SK-N-SH (cell line): ENCODE measurements around the gene UTRN. TPM values are rescaled to one million over a fixed set of nuclear protein-coding genes. Genes with fewer than 3 reads are reported as not detected.

Source experiments
- CTCF ChIA-PET: fragments of 300-600, 350-600 bp; formaldehyde crosslinking; extraction: SDS; loops from one replicate; lab custom pipeline; 2021; lab: Yijun Ruan, JAX
- POLR2A ChIA-PET: fragments of 350-600 bp; sonication (Branson Sonifier 250); formaldehyde crosslinking; extraction: SDS; loops from one replicate; lab custom pipeline; 2020; ENCODE audit warnings: antibody characterized with exemption, inconsistent platforms; lab: Yijun Ruan, JAX
- DNase-seq: peaks from one replicate; pipeline ENCODE4 v3.0.0; 2012
- H2AFZ ChIP-seq: fragments of 200-600 bp; sonication (generic); 2 replicates; pipeline ENCODE4 v1.8.1; 2016; ENCODE audit warnings: antibody characterized with exemption, mild to moderate bottlenecking, low read depth
- H3F3A ChIP-seq: fragments of 200-600 bp; sonication (generic); replicated peaks from 2 replicates; pipeline ENCODE3; 2016; ENCODE audit warnings: antibody characterized with exemption, mild to moderate bottlenecking; ENCODE audit not compliant: insufficient read depth
- H3K27ac ChIP-seq, 2 experiments: fragments of 200-500 bp in 1 of 2; fragments of 200-600 bp in 1 of 2; sonication (Bioruptor generic) in 1 of 2; sonication (generic), shearing (Covaris generic) in 1 of 2; 2 replicates each; pipeline versions ENCODE4 v1.5.1 to v1.6.1; 2014 to 2016; ENCODE audit warnings: low read depth in 2 of 2, inconsistent platforms in 1 of 2, low read length in 1 of 2, mild to moderate bottlenecking in 1 of 2, mixed read lengths in 1 of 2
- H3K27me3 ChIP-seq: fragments of 200-600 bp; sonication (generic), shearing (Covaris generic); 2 replicates; pipeline ENCODE4 v1.6.1; 2016; ENCODE audit warnings: mixed run types; ENCODE audit not compliant: insufficient read depth
- H3K36me3 ChIP-seq, 2 experiments: fragments of 200-500 bp in 1 of 2; fragments of 200-600 bp in 1 of 2; sonication (Bioruptor generic) in 1 of 2; sonication (generic) in 1 of 2; replicated peaks in 1 of 2; 2 replicates each; pipeline versions ENCODE3 to v1.5.1; 2014 to 2016; ENCODE audit warnings: low read length in 1 of 2, mild to moderate bottlenecking in 1 of 2; ENCODE audit not compliant: insufficient read depth in 2 of 2, control insufficient read depth in 1 of 2
- H3K4me1 ChIP-seq, 2 experiments: fragments of 200-500 bp in 1 of 2; fragments of 200-600 bp in 1 of 2; sonication (Bioruptor generic) in 1 of 2; sonication (generic), shearing (Covaris generic) in 1 of 2; 2 replicates each; pipeline versions ENCODE4 v1.5.1 to v1.6.1; 2014 to 2016; ENCODE audit warnings: low read depth in 1 of 2, low read length in 1 of 2, mixed run types in 1 of 2; ENCODE audit not compliant: insufficient read depth in 2 of 2, control insufficient read depth in 1 of 2
- H3K4me2 ChIP-seq: fragments of 200-600 bp; sonication (generic), shearing (Covaris generic); 2 replicates; pipeline ENCODE4 v1.6.1; 2017; ENCODE audit warnings: mixed run types
- H3K4me3 ChIP-seq, 2 experiments: fragments of 200-500 bp in 1 of 2; fragments of 200-600 bp in 1 of 2; sonication (Bioruptor generic) in 1 of 2; sonication (generic), shearing (Covaris generic) in 1 of 2; 2 replicates each; pipeline versions ENCODE4 v1.5.1 to v1.8.1; 2014 to 2016; ENCODE audit warnings: low read depth in 2 of 2, inconsistent platforms in 1 of 2, low read length in 1 of 2, mild to moderate bottlenecking in 1 of 2, mixed read lengths in 1 of 2, moderate library complexity in 1 of 2
- H3K79me2 ChIP-seq: fragments of 200-600 bp; sonication (generic); 2 replicates; pipeline ENCODE4 v1.8.1; 2017; ENCODE audit warnings: mild to moderate bottlenecking; ENCODE audit not compliant: insufficient read depth
- H3K9ac ChIP-seq: fragments of 200-600 bp; sonication (generic); 2 replicates; pipeline ENCODE4 v1.6.1; 2017; ENCODE audit warnings: mixed run types
- H3K9me2 ChIP-seq: fragments of 200-600 bp; sonication (generic); 2 replicates; pipeline ENCODE4 v1.6.1; 2017; ENCODE audit warnings: mixed run types
- H3K9me3 ChIP-seq: fragments of 200-600 bp; sonication (generic); 2 replicates; pipeline ENCODE4 v1.6.1; 2017; ENCODE audit warnings: mixed run types, mild to moderate bottlenecking, moderate library complexity
- H4K20me1 ChIP-seq: fragments of 200-600 bp; sonication (generic); 2 replicates; pipeline ENCODE4 v1.6.1; 2017; ENCODE audit warnings: mild to moderate bottlenecking, mixed run types; ENCODE audit not compliant: insufficient read depth
- CTCF ChIP-seq: fragments of 200-600 bp; sonication (generic); IDR thresholded peaks from 2 replicates; pipeline ENCODE4 v1.6.1; 2017; ENCODE audit warnings: antibody characterized with exemption, mild to moderate bottlenecking, moderate library complexity
- FOXJ3 ChIP-seq: sonication (generic); formaldehyde crosslinking; IDR thresholded peaks from 2 replicates; pipeline ENCODE4 v1.5.1; 2020; ENCODE audit warnings: mild to moderate bottlenecking, missing genetic modification reagents
- FOXM1 ChIP-seq: IDR thresholded peaks from 2 replicates; pipeline ENCODE4 v1.4.0; 2012; ENCODE audit warnings: low read depth, mild to moderate bottlenecking
- MXI1 ChIP-seq: IDR thresholded peaks from 2 replicates; pipeline ENCODE4 v1.6.1; 2012; ENCODE audit warnings: mild to moderate bottlenecking, low read depth, low read length, improper control_type of control experiment
- SIN3A ChIP-seq: IDR thresholded peaks from 2 replicates; pipeline ENCODE4 v1.6.1; 2012; ENCODE audit warnings: low read depth, mild to moderate bottlenecking, low read length, moderate library complexity, borderline replicate concordance
- TCF12 ChIP-seq: IDR thresholded peaks from 2 replicates; pipeline ENCODE4 v1.4.0; 2012
- USF1 ChIP-seq: IDR thresholded peaks from 2 replicates; pipeline ENCODE4 v1.4.0; 2012; ENCODE audit warnings: low read depth, borderline replicate concordance
- USF2 ChIP-seq: fragments of 150-350 bp; IDR thresholded peaks from 2 replicates; pipeline ENCODE4 v1.6.1; 2017; ENCODE audit warnings: antibody characterized with exemption, low read length, low read depth, borderline replicate concordance
- ZBTB33 ChIP-seq: IDR thresholded peaks from 2 replicates; pipeline ENCODE4 v1.4.0; 2012; ENCODE audit warnings: low read depth, borderline replicate concordance
- WGBS: methylation state at CpG from one replicate; pipeline ENCODE4 v1.1.6; 2017; ENCODE audit warnings: low lambda C conversion rate; 5-methylcytosine and 5-hydroxymethylcytosine counted together
- polyA plus RNA-seq, 3 experiments: library from polyadenylated mRNA; depleted of rRNA; stranded (reverse); fragments of >200 nt; gene quantifications; 2 replicates each; pipeline ENCODE4 v1.2.3, GENCODE V29; 2012

The UTRN gene
- polyA plus RNA-seq, 1 of the 3 experiments (the other 2 are of a cell fraction), result 6.8 TPM

GRCh38 chr6:144298194-144298593, 13.1 kb downstream of the UTRN start:
- H3K79me2 ChIP-seq, result peaks cover 20% of the 10 kb centered on the region; the same call in 1 of the 2 replicates
- H4K20me1 ChIP-seq, result no peaks in the 10 kb centered on the region
- TF ChIP-seq FOXM1, result no peak
- no peak for TF ChIP-seq USF2
- TF ChIP-seq USF1, result no peak
- TF ChIP-seq SIN3A, result no peak
- TF ChIP-seq, all 33 proteins: peak for 0
- Histone ChIP-seq H3K9me2 (no peaks in the 10 kb centered on the region), H3K27ac (peak overlapping the region in 1 of 2 experiments; percentile 65; a peak in 1 of 4 replicates), H3K36me3 (peaks cover 0 to 3% of the 10 kb centered on the region in 2 experiments), H3K4me1 (no peaks in the 10 kb centered on the region; a peak in 1 of 4 replicates), H3K4me2 (0 out of 2 replicates have a peak overlapping the region, but pooled peaks have one; percentile 24), H3K27me3 (no peaks in the 10 kb centered on the region), H2AFZ (no peak overlapping the region), H3K4me3 (peak overlapping the region in 1 of 2 experiments; percentile 14; a peak in 1 of 4 replicates), H3K9me3 (no peaks in the 10 kb centered on the region), H3K9ac (no peak overlapping the region), H3F3A (peaks cover 15% of the 10 kb centered on the region)
- ChIA-PET POLR2A (no interaction called here), CTCF (interaction anchor here (1.3 kb wide), 1 partner anchor 723 kb away, joined by 3 read pairs; no protein-coding TSS in a partner anchor)
- no peak for DNase-seq
- 19% methylated on average over 5 of the region's 5 CpGs for WGBS

- no peaks in the 10 kb centered on the region for H3K27me3 ChIP-seq
- TF ChIP-seq TCF12 (no peak), CTCF (no peak), USF2 (no peak), ZBTB33 (no peak), MXI1 (no peak), FOXJ3 (CRISPR knock-in tag) (no peak)
- H3K79me2 ChIP-seq, result peaks cover 20% of the 10 kb centered on the region; the same call in 1 of the 2 replicates
- no peaks in the 10 kb centered on the region for H3K9me2 ChIP-seq
- H2AFZ ChIP-seq, result no peak overlapping the region
- H4K20me1 ChIP-seq, result no peaks in the 10 kb centered on the region
- H3F3A ChIP-seq, result peaks cover 14% of the 10 kb centered on the region
- H3K9ac ChIP-seq, result no peak overlapping the region
- peaks cover 0 to 3% of the 10 kb centered on the region in 2 experiments for H3K36me3 ChIP-seq
- no peak overlapping the region for H3K4me3 ChIP-seq
- H3K4me2 ChIP-seq, result no peak overlapping the region
- 16% methylated on average over 1 of the region's 1 CpG for WGBS
- no peak overlapping the region; a peak in 1 of 4 replicates for H3K27ac ChIP-seq
- ChIA-PET CTCF (no interaction called here), POLR2A (no interaction called here)
- no peak for DNase-seq
- H3K4me1 ChIP-seq, result no peaks in the 10 kb centered on the region; a peak in 1 of 4 replicates
- H3K9me3 ChIP-seq, result no peaks in the 10 kb centered on the region
These were observed 13.8 kb downstream of the UTRN start for GRCh38 chr6:144298916-144299315.
